Spinal cord (tissue), 10 donors: ENCODE data around the gene CALML3. TPM values are rescaled to one million over a fixed set of nuclear protein-coding genes. Genes with fewer than 3 reads are reported as not detected.

Experiments used
- DNase-seq, 6 donors: peaks; one replicate each; pipeline versions ENCODE4 v3.0.0 to v3.0.0-alpha.2; 2013 to 2015; ENCODE audit warnings: low spot score in 6 of 6, low read depth in 4 of 6
- H3K27ac ChIP-seq: one replicate; pipeline ENCODE4 v1.5.1; 2013; ENCODE audit warnings: low read depth, low read length, control low read depth
- H3K27me3 ChIP-seq: one replicate; pipeline ENCODE4 v1.6.1; 2013; ENCODE audit warnings: low read length; ENCODE audit not compliant: control insufficient read depth, insufficient read depth
- H3K36me3 ChIP-seq: one replicate; pipeline ENCODE4 v1.6.1; 2013; ENCODE audit warnings: low read length; ENCODE audit not compliant: control insufficient read depth, insufficient read depth
- H3K4me1 ChIP-seq: one replicate; pipeline ENCODE4 v1.6.1; 2013; ENCODE audit warnings: low read length; ENCODE audit not compliant: control insufficient read depth, insufficient read depth
- H3K4me3 ChIP-seq: one replicate; pipeline ENCODE4 v1.5.1; 2013; ENCODE audit warnings: low read depth, low read length, control low read depth
- H3K9me3 ChIP-seq: one replicate; pipeline ENCODE4 v1.6.1; 2013; ENCODE audit warnings: low read length; ENCODE audit not compliant: control insufficient read depth, insufficient read depth
- WGBS: methylation state at CpG from one replicate; pipeline ENCODE4 v1.1.5; 2013; ENCODE audit warnings: missing lambda C conversion rate; ENCODE audit not compliant: insufficient coverage; 5-methylcytosine and 5-hydroxymethylcytosine counted together
- polyA plus RNA-seq, 2 donors: library from polyadenylated mRNA; unstranded; fragments of 120-200 nt; gene quantifications; one replicate each; pipeline ENCODE4 v1.2.1, GENCODE V29; 2013; ENCODE audit not compliant: insufficient read length in 2 of 2
- total RNA-seq, 2 donors: library from RNA; depleted of rRNA in 1 of 2; stranded (reverse); fragments of 120-200 nt in 1 of 2; fragments of >200 nt in 1 of 2; gene quantifications; one replicate each; pipeline versions ENCODE4 v1.2.3 to v1.2.4, GENCODE V29; 2013 to 2014
- donor health status: healthy.

CALML3 gene
- total and polyA plus RNA-seq, 4 donors = 0.08 TPM; not detected in 3

DNA sequence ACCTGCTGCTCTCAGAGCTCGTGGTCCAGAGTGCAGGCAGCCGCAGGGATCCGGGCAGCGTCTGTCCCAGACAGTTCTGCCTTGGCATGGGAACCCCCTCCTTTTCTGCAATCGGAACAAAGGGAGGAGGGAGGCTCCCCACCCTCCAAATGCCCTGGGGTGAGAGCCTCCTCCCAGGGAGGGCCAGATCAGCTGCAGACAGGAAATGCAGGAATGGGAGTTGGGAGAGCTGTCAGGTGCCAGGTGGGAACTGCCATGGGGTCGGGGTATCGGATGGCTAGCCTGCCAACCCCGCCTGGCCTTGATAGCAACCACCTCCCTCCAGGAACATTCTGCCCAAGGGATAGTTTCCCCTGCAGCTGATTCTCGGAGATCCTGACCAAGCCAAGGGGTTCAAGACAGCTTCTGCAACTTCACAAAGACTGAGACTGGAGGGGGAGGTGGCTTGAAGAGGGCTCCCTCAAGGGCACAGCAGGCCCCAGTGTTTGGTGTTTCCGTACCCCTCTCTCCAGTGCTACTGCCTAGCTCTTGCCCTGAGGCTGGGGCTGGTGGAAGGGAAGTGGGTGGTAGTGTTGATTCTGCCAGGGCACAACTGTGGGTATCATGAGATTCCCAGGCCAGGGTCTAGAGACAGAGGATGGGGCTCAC is 25.1 kb upstream of the CALML3 start, which contains the start of gene CALML5:
Gene CALML5 (minus strand): TSS at position 78 of the 648 bp plus-strand sequence. CDS start 132 bp downstream, outside the sequence.
- H3K27me3 ChIP-seq = no peaks in the 10 kb centered on the region
- H3K27ac ChIP-seq = no peak within 1 kb of the TSS
- no peak for DNase-seq
- peaks cover 2% of the 10 kb centered on the region for H3K4me1 ChIP-seq
- WGBS = 85% methylated on average over 9 of the region's 10 CpGs
- no peaks in the 10 kb centered on the region for H3K36me3 ChIP-seq
- no peaks in the 10 kb centered on the region for H3K9me3 ChIP-seq
- no peak within 1 kb of the TSS for H3K4me3 ChIP-seq

GRCh38 chr10:5500162-5500670 is 24.5 kb upstream of the CALML3 start:
- Histone ChIP-seq H3K27ac (no peak overlapping the region), H3K27me3 (no peaks in the 10 kb centered on the region), H3K9me3 (no peaks in the 10 kb centered on the region), H3K36me3 (no peaks in the 10 kb centered on the region), H3K4me3 (no peak overlapping the region), H3K4me1 (peaks cover 2% of the 10 kb centered on the region)
- WGBS = 96% methylated on average over 6 of the region's 7 CpGs
- no peak for DNase-seq

GRCh38 chr10:5500910-5501309 is 23.9 kb upstream of the CALML3 start:
- WGBS = 65% methylated on average over 2 of the region's 5 CpGs
- no peak overlapping the region for H3K4me3 ChIP-seq
- no peaks in the 10 kb centered on the region for H3K27me3 ChIP-seq
- DNase-seq = no peak
- no peaks in the 10 kb centered on the region for H3K36me3 ChIP-seq
- no peaks in the 10 kb centered on the region for H3K9me3 ChIP-seq
- H3K4me1 ChIP-seq = peaks cover 2% of the 10 kb centered on the region
- H3K27ac ChIP-seq = no peak overlapping the region

- no peak for DNase-seq
Observed at GRCh38 chr10:5502061-5502521, 22.7 kb upstream of the CALML3 start.

GRCh38 chr10:5502571-5503476 is 21.9 kb upstream of the CALML3 start:
- Histone ChIP-seq H3K27ac (no peak overlapping the region), H3K27me3 (no peaks in the 10 kb centered on the region), H3K4me3 (no peak overlapping the region), H3K9me3 (no peaks in the 10 kb centered on the region), H3K4me1 (peaks cover 2% of the 10 kb centered on the region), H3K36me3 (no peaks in the 10 kb centered on the region)
- no peak for DNase-seq
- 87% methylated on average over 11 of the region's 14 CpGs for WGBS

More at GRCh38 chr10:5502061-5502521, 22.7 kb upstream of the CALML3 start:
- H3K27ac ChIP-seq = no peak overlapping the region
- 75% methylated on average over 12 of the region's 12 CpGs for WGBS
- no peaks in the 10 kb centered on the region for H3K27me3 ChIP-seq
- no peaks in the 10 kb centered on the region for H3K9me3 ChIP-seq
- peaks cover 2% of the 10 kb centered on the region for H3K4me1 ChIP-seq
- no peak overlapping the region for H3K4me3 ChIP-seq
- H3K36me3 ChIP-seq = no peaks in the 10 kb centered on the region

- Histone ChIP-seq H3K27ac (no peak overlapping the region), H3K36me3 (no peaks in the 10 kb centered on the region), H3K27me3 (no peaks in the 10 kb centered on the region), H3K4me3 (no peak overlapping the region), H3K9me3 (no peaks in the 10 kb centered on the region), H3K4me1 (peaks cover 2% of the 10 kb centered on the region)
- DNase-seq = no peak
- WGBS = 67% methylated on average over 2 of the region's 3 CpGs
Observed at GRCh38 chr10:5503477-5503835, 21.3 kb upstream of the CALML3 start.

DNA sequence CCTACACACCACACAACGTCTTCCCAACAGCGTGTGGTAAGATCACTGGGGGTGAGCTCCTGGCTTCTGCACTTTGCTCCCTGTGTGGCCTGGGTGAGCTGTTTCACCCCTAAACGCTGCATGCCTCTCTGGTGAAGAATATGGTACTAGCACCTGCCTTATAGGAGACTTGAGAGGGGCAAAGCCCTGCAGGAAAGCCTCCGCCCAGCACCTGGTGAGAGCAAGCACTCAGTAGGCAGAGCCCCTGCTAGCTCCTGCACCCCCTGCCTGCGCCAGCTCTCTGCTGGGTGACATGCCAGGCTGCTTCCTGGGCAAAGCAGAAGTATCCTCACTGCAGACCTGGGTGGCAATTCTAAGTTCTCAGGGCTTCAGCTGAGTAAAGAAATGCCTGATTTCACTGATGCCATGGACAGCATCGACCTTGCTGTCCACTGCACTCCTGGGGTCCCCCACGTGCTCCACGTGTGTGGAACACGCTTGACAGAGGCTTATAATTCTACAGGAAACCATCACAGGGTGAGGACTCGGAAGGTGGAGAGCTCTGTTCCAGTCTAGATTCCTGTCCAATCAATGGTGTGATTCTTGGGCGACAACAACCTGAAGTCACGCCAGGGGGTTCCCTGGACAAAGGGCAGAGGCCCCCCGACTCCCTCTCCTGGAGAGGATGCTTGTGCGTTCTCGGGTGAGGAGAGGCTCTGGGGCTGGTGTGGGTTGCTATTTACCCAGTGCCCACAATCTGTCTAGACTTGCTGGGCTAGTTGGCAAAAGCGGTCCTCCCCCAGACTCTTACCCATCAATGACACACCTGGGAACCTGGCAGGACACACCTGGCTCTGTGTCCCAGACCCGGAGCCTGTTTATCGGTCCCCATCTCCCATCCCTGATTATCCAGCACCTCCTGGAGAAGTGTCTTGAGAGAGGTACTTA is 20.4 kb upstream of the CALML3 start:
- DNase-seq = no peak
- Histone ChIP-seq H3K27ac (no peak overlapping the region), H3K4me3 (no peak overlapping the region), H3K4me1 (peaks cover 2% of the 10 kb centered on the region), H3K9me3 (no peaks in the 10 kb centered on the region), H3K27me3 (no peaks in the 10 kb centered on the region), H3K36me3 (no peaks in the 10 kb centered on the region)
- WGBS = 91% methylated on average over 10 of the region's 18 CpGs

DNA sequence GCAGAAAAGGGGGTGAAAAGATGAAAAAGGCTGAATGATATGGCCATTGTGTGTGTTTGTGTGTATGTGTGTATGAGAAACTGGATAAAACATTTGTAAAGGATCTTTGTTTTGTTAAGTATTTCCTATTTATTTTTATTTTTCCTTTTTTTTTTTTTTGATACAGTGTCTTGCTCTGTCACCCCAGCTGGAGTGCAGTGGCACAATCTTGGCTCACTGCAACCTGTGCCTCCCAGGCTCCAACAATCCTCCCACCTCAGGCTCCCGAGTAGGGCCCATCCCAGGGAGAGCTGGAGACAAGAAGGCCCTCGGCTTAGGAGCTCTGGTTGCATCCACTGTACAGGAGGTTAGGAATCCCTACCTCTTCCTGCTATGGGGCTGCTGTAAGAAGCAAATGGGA is 18.5 kb upstream of the CALML3 start:
- DNase-seq = no peak
- Histone ChIP-seq H3K4me3 (no peak overlapping the region), H3K27ac (no peak overlapping the region), H3K4me1 (peaks cover 2% of the 10 kb centered on the region), H3K27me3 (no peaks in the 10 kb centered on the region), H3K36me3 (no peaks in the 10 kb centered on the region), H3K9me3 (no peaks in the 10 kb centered on the region)
- WGBS = no CpG with 5 or more reads among the region's 2 CpGs
